ENCODE measurements around the gene FOXP1. TPM values are rescaled to one million over a fixed set of nuclear protein-coding genes. Genes with fewer than 3 reads are reported as not detected.

Gene FOXP1
- total and polyA plus RNA-seq, 9 of the 15 experiments (the other 6 are each of a cell fraction or from before 2014, with no cell fraction given), result 7.7 to 34.5 (median 13.7) TPM

DNA sequence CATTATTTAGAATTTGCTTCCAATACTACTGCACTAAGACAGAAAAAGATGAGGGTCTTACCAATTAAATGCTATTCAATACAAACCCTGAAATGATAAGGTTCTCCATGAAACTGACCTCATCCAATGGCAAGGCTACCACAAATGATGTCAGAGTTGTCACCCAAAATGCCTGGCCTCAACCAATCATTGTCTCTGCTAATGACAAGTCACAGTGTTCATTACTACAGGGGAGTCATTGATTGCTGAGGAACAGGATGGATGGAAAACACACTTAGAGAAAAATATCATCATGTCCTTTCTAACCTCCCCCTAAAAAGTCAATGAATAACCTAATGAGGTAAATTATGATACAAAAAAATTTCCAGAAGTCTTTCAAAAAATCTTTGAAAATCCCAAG is 91.0 kb downstream of the FOXP1 start:
- intact Hi-C loops (cut with micrococcal nuclease) (no loop called here), in situ Hi-C loops (cut with MboI) (no loop called here)
- ChIA-PET CTCF (ENCODE audit: low intra/inter-chr PET ratio) (no interaction called here), POLR2A (no interaction called here)
- Histone ChIP-seq H3K27me3 (ENCODE audit: control insufficient read depth in 2 of 2, insufficient read depth in 2 of 2, low read length in 2 of 2) (no peaks in the 10 kb centered on the region), H3K79me2 (ENCODE audit: control insufficient read depth, insufficient read depth, low read length) (no peaks in the 10 kb centered on the region), H4K20me1 (replicated peaks; ENCODE audit: control insufficient read depth, insufficient read depth, low read length) (no peaks in the 10 kb centered on the region), H3K4me3 (no peak overlapping the region), H2AFZ (ENCODE audit: low read depth, low read length) (no peak overlapping the region), H3K9me1 (ENCODE audit: control insufficient read depth, insufficient read depth, low read length) (no peaks in the 10 kb centered on the region), H3K9me3 (replicated peaks; ENCODE audit: control insufficient read depth, insufficient read depth, low read depth, low read length) (peaks cover 3% of the 10 kb centered on the region; the same call in 1 of the 2 replicates), H3K27ac (ENCODE audit: extremely low read depth, low read depth, low read length) (no peak overlapping the region), H3K9ac (ENCODE audit: insufficient read depth in 1 of 2, low read depth in 2 of 2, low read length in 2 of 2) (no peak overlapping the region), H3K4me2 (ENCODE audit: insufficient read depth, low read length) (no peak overlapping the region), H3K4me1 (replicated peaks in 1 of 2; ENCODE audit: control insufficient read depth in 2 of 2, insufficient read depth in 2 of 2, low read length in 2 of 2) (peaks cover 0 to 12% of the 10 kb centered on the region in 2 experiments; a peak in 4 of 5 replicates), H3K36me3 (ENCODE audit: control insufficient read depth, insufficient read depth, low read length) (peaks cover 10% of the 10 kb centered on the region; the same call in 1 of the 3 replicates)
- no TSS peak for BruUV-seq (replicated peaks)
- ATAC-seq (no peak), FAIRE-seq (no peak), DNase-seq (ENCODE audit: extremely low read depth in 1 of 4, low spot score in 3 of 4) (no peak)
- TF ChIP-seq ZBTB7A (IDR thresholded peaks at IDR 0.05; ENCODE audit: borderline replicate concordance, control insufficient read depth, low read depth, low read length) (no peak), ELF4 (CRISPR knock-in tag; IDR thresholded peaks at IDR 0.05) (no peak), MTA2 (IDR thresholded peaks at IDR 0.05; ENCODE audit: low read depth) (no peak), ZNF23 (CRISPR knock-in tag; IDR thresholded peaks at IDR 0.05) (no peak), MED1 (CRISPR knock-in tag; IDR thresholded peaks at IDR 0.05; ENCODE audit: borderline replicate concordance) (no peak), ZNF134 (CRISPR knock-in tag; conservative IDR thresholded peaks at IDR 0.05) (no peak), ZNF347 (CRISPR knock-in tag; IDR thresholded peaks at IDR 0.05; ENCODE audit: low read depth) (no peak), TCFL5 (CRISPR knock-in tag; conservative IDR thresholded peaks at IDR 0.05) (no peak), ATF7 (IDR thresholded peaks at IDR 0.05) (no peak), ZNF140 (CRISPR knock-in tag; IDR thresholded peaks at IDR 0.05) (no peak), BMI1 (IDR thresholded peaks at IDR 0.05; ENCODE audit: low read length) (no peak), RNF2 (IDR thresholded peaks at IDR 0.05) (no peak), NUFIP1 (IDR thresholded peaks at IDR 0.05; ENCODE audit: partially characterized antibody) (no peak), FIP1L1 (IDR thresholded peaks at IDR 0.05; ENCODE audit: low read depth, low read length, poor library complexity, severe bottlenecking) (no peak), KLF16 (IDR thresholded peaks at IDR 0.05) (no peak)
- TF ChIP-seq, protein P1, sequence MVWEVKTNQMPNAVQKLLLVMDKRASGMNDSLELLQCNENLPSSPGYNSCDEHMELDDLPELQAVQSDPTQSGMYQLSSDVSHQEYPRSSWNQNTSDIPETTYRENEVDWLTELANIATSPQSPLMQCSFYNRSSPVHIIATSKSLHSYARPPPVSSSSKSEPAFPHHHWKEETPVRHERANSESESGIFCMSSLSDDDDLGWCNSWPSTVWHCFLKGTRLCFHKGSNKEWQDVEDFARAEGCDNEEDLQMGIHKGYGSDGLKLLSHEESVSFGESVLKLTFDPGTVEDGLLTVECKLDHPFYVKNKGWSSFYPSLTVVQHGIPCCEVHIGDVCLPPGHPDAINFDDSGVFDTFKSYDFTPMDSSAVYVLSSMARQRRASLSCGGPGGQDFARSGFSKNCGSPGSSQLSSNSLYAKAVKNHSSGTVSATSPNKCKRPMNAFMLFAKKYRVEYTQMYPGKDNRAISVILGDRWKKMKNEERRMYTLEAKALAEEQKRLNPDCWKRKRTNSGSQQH (CRISPR knock-in tag; IDR thresholded peaks at IDR 0.05), result no peak
- TF ChIP-seq, protein P2, sequence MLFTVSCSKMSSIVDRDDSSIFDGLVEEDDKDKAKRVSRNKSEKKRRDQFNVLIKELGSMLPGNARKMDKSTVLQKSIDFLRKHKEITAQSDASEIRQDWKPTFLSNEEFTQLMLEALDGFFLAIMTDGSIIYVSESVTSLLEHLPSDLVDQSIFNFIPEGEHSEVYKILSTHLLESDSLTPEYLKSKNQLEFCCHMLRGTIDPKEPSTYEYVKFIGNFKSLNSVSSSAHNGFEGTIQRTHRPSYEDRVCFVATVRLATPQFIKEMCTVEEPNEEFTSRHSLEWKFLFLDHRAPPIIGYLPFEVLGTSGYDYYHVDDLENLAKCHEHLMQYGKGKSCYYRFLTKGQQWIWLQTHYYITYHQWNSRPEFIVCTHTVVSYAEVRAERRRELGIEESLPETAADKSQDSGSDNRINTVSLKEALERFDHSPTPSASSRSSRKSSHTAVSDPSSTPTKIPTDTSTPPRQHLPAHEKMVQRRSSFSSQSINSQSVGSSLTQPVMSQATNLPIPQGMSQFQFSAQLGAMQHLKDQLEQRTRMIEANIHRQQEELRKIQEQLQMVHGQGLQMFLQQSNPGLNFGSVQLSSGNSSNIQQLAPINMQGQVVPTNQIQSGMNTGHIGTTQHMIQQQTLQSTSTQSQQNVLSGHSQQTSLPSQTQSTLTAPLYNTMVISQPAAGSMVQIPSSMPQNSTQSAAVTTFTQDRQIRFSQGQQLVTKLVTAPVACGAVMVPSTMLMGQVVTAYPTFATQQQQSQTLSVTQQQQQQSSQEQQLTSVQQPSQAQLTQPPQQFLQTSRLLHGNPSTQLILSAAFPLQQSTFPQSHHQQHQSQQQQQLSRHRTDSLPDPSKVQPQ (CRISPR knock-in tag; IDR thresholded peaks at IDR 0.05; ENCODE audit: borderline replicate concordance), result no peak
- TF ChIP-seq, protein P3, sequence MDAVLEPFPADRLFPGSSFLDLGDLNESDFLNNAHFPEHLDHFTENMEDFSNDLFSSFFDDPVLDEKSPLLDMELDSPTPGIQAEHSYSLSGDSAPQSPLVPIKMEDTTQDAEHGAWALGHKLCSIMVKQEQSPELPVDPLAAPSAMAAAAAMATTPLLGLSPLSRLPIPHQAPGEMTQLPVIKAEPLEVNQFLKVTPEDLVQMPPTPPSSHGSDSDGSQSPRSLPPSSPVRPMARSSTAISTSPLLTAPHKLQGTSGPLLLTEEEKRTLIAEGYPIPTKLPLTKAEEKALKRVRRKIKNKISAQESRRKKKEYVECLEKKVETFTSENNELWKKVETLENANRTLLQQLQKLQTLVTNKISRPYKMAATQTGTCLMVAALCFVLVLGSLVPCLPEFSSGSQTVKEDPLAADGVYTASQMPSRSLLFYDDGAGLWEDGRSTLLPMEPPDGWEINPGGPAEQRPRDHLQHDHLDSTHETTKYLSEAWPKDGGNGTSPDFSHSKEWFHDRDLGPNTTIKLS (IDR thresholded peaks at IDR 0.05; ENCODE audit: borderline replicate concordance, low read depth), result no peak
- TF ChIP-seq, protein P4, sequence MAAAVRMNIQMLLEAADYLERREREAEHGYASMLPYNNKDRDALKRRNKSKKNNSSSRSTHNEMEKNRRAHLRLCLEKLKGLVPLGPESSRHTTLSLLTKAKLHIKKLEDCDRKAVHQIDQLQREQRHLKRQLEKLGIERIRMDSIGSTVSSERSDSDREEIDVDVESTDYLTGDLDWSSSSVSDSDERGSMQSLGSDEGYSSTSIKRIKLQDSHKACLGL (CRISPR knock-in tag; IDR thresholded peaks at IDR 0.05; ENCODE audit: borderline replicate concordance, poor library complexity, severe bottlenecking), result no peak
